OCI-LY1 (cell line): ENCODE measurements around the gene CELA3B.
"Not testable (repeated sequence)": the region's sequence is repeated elsewhere in the genome, so short reads cannot be mapped to it uniquely, and the experiment has no call there.

Experiments used
- H2AFZ ChIP-seq: fragments of 200-600 bp; sonication (generic), shearing (Covaris generic); 2 replicates; pipeline ENCODE4 v1.6.0; 2014; ENCODE audit warnings: antibody characterized with exemption, mild to moderate bottlenecking, low read length
- H3F3A ChIP-seq: fragments of 200-600 bp; sonication (generic), shearing (Covaris generic); 2 replicates; pipeline ENCODE4 v1.6.0; 2014; ENCODE audit warnings: mild to moderate bottlenecking, antibody characterized with exemption, low read length, moderate library complexity; ENCODE audit not compliant: insufficient read depth
- H3K27ac ChIP-seq: fragments of 200-600 bp; sonication (generic); 2 replicates; pipeline ENCODE4 v1.5.1; 2014; ENCODE audit warnings: low read length, mixed run types, mild to moderate bottlenecking, low read depth; ENCODE audit not compliant: poor library complexity, severe bottlenecking
- H3K27me3 ChIP-seq: fragments of 200-600 bp; sonication (generic); 2 replicates; pipeline ENCODE4 v1.6.0; 2014; ENCODE audit warnings: antibody characterized with exemption, mild to moderate bottlenecking, low read length, moderate library complexity; ENCODE audit not compliant: insufficient read depth
- H3K36me3 ChIP-seq: fragments of 200-600 bp; sonication (generic); 2 replicates; pipeline ENCODE4 v1.6.1; 2014; ENCODE audit warnings: mild to moderate bottlenecking, antibody characterized with exemption, low read length, moderate library complexity, mixed read lengths; ENCODE audit not compliant: insufficient read depth
- H3K4me1 ChIP-seq: fragments of 200-600 bp; sonication (generic); 2 replicates; pipeline ENCODE4 v1.5.1; 2014; ENCODE audit warnings: mild to moderate bottlenecking, low read length, moderate library complexity; ENCODE audit not compliant: insufficient read depth, severe bottlenecking
- H3K4me2 ChIP-seq: fragments of 200-600 bp; sonication (generic), shearing (Covaris generic); 2 replicates; pipeline ENCODE4 v1.6.1; 2014; ENCODE audit warnings: low read length
- H3K4me3 ChIP-seq: fragments of 200-600 bp; sonication (generic); 2 replicates; pipeline ENCODE4 v1.5.1; 2014; ENCODE audit warnings: low read length, low read depth, mild to moderate bottlenecking, mixed read lengths; ENCODE audit not compliant: poor library complexity, severe bottlenecking
- H3K79me2 ChIP-seq: fragments of 200-600 bp; shearing (Covaris generic); 2 replicates; pipeline ENCODE4 v1.6.1; 2016; ENCODE audit warnings: mixed run types, low read length, mixed read lengths; ENCODE audit not compliant: insufficient read depth
- H3K9ac ChIP-seq: fragments of 200-600 bp; sonication (generic), shearing (Covaris generic); 2 replicates; pipeline ENCODE4 v1.6.1; 2014; ENCODE audit warnings: mild to moderate bottlenecking, low read length, mixed read lengths
- H3K9me2 ChIP-seq: fragments of 200-600 bp; sonication (generic), shearing (Covaris generic); 2 replicates; pipeline ENCODE4 v1.6.1; 2014; ENCODE audit warnings: low read depth, mild to moderate bottlenecking, low read length, mixed read lengths
- H3K9me3 ChIP-seq: fragments of 200-600 bp; shearing (Covaris generic); 2 replicates; pipeline ENCODE4 v1.6.1; 2014; ENCODE audit warnings: low read length, mixed read lengths
- H4K20me1 ChIP-seq: fragments of 200-600 bp; sonication (generic), shearing (Covaris generic); 2 replicates; pipeline ENCODE4 v1.6.0; 2016; ENCODE audit warnings: mild to moderate bottlenecking, low read length; ENCODE audit not compliant: insufficient read depth
- EZH2 ChIP-seq: fragments of 200-600 bp; sonication (generic), shearing (Covaris generic); IDR thresholded peaks from 2 replicates; pipeline ENCODE4 v1.8.0; 2017; ENCODE audit warnings: borderline replicate concordance, mixed run types, mild to moderate bottlenecking, antibody characterized with exemption, low read length, moderate library complexity, mixed read lengths
- TF ChIP-seq, protein P1 (sequence below): fragments of 200-600 bp; sonication (generic), shearing (Covaris generic); IDR thresholded peaks from 2 replicates; pipeline ENCODE4 v1.5.1; 2017; ENCODE audit warnings: mild to moderate bottlenecking, antibody characterized with exemption, low read length, moderate library complexity, mixed read lengths

Gene CELA3B, protein sequence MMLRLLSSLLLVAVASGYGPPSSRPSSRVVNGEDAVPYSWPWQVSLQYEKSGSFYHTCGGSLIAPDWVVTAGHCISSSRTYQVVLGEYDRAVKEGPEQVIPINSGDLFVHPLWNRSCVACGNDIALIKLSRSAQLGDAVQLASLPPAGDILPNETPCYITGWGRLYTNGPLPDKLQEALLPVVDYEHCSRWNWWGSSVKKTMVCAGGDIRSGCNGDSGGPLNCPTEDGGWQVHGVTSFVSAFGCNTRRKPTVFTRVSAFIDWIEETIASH

GRCh38 chr1:21976703-21977239 lies at the start of gene CELA3B:
Gene CELA3B (plus strand): TSS chr1:21977022. CDS start chr1:21977040, 18 bp downstream.
- H3K79me2 ChIP-seq, H4K20me1 ChIP-seq, H3K36me3 ChIP-seq, H3F3A ChIP-seq, H3K9ac ChIP-seq, H3K4me1 ChIP-seq, H3K4me3 ChIP-seq, H3K27ac ChIP-seq, H3K9me2 ChIP-seq, H3K4me2 ChIP-seq, H3K27me3 ChIP-seq, H3K9me3 ChIP-seq, H2AFZ ChIP-seq: not testable (repeated sequence)

DNA sequence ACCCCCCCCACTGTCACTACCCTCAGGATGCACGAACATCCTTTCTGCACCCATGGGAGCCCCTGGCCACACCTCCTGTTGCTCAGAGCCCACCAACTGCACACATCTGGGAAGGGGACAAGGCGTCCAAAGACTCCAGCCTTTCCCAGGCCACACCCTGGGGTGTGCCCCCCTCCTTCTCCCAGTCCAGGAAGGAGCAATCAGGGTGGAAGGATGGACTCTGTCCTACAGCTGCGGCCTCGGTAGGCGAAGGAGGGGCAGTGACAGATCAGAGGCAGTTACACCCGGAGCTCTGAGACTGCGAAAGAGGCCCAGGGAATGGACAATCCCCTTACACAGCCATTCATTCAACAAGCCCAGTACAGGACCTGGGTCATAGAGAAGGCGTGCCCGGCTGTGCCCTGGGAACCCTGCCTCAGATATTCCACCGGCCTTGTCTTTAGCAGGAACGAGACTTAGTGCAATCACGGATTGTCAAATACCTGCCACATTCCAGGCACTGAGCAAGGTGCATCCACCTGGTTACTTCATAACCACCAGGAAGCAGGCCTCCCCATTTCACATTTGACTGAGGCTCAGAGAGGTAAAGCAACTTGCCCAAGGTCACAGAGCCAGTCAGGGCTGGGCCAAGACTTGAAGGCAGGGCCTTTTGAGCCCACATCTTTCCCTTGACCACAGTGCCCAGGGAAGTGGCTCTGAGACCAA lies 49.1 kb upstream of the CELA3B start:
- Histone ChIP-seq H3K9me3 (no peaks in the 10 kb centered on the region), H3K4me1 (no peaks in the 10 kb centered on the region), H3F3A (no peaks in the 10 kb centered on the region), H3K9ac (no peak overlapping the region), H3K79me2 (no peaks in the 10 kb centered on the region), H4K20me1 (no peaks in the 10 kb centered on the region), H3K4me3 (no peak overlapping the region), H3K9me2 (no peaks in the 10 kb centered on the region), H3K27me3 (no peaks in the 10 kb centered on the region), H3K36me3 (no peaks in the 10 kb centered on the region), H2AFZ (no peak overlapping the region), H3K4me2 (no peak overlapping the region), H3K27ac (no peak overlapping the region)
- TF ChIP-seq EZH2: no peak
- TF ChIP-seq, protein P1, sequence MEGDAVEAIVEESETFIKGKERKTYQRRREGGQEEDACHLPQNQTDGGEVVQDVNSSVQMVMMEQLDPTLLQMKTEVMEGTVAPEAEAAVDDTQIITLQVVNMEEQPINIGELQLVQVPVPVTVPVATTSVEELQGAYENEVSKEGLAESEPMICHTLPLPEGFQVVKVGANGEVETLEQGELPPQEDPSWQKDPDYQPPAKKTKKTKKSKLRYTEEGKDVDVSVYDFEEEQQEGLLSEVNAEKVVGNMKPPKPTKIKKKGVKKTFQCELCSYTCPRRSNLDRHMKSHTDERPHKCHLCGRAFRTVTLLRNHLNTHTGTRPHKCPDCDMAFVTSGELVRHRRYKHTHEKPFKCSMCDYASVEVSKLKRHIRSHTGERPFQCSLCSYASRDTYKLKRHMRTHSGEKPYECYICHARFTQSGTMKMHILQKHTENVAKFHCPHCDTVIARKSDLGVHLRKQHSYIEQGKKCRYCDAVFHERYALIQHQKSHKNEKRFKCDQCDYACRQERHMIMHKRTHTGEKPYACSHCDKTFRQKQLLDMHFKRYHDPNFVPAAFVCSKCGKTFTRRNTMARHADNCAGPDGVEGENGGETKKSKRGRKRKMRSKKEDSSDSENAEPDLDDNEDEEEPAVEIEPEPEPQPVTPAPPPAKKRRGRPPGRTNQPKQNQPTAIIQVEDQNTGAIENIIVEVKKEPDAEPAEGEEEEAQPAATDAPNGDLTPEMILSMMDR: no peak

GRCh38 chr1:21930080-21930571 lies 46.7 kb upstream of the CELA3B start:
- Histone ChIP-seq H3K27ac (no peak overlapping the region), H3K4me1 (no peaks in the 10 kb centered on the region), H2AFZ (no peak overlapping the region), H3K9me3 (no peaks in the 10 kb centered on the region), H3K4me3 (no peak overlapping the region), H3K79me2 (no peaks in the 10 kb centered on the region), H3K9ac (no peak overlapping the region), H3K9me2 (no peaks in the 10 kb centered on the region), H3K36me3 (no peaks in the 10 kb centered on the region), H3F3A (no peaks in the 10 kb centered on the region), H3K27me3 (0 out of 2 replicates have a peak, but pooled peaks cover under 1% of the 10 kb centered on the region), H4K20me1 (no peaks in the 10 kb centered on the region), H3K4me2 (no peak overlapping the region)
- no peak for TF ChIP-seq EZH2
- TF ChIP-seq, protein P1: no peak
